Ishikawa (cell line): Measurements from ENCODE around the gene GALNT2.

Experiments used
- NFIC ChIP-seq: IDR thresholded peaks from 2 replicates; pipeline ENCODE4 v1.6.1; 2012
- TF ChIP-seq, protein P1 (sequence below): IDR thresholded peaks from 2 replicates; pipeline ENCODE4 v1.6.1; 2012; ENCODE audit warnings: low read depth, mild to moderate bottlenecking

DNA sequence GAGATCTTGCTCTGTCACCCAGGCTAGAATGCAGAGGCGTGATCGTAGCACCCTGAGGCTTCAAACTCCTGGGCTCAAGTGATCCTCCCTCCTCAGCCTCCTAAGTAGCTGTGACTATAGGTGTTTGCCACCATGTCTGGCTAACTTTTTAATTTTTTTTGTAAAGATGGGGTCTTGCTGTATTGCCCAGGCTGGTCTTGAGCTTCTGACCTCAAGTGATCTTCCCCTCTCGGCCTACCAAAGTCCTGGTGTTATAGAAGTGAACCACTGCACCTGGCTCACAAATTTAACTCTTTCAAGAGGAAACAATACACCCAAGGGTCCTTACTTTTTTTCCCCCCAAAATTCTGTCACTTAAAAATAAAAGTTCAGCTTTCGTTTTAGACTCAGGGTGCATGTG, 62.3 kb downstream of the GALNT2 start:
- no peak for TF ChIP-seq NFIC
- TF ChIP-seq, protein P1, sequence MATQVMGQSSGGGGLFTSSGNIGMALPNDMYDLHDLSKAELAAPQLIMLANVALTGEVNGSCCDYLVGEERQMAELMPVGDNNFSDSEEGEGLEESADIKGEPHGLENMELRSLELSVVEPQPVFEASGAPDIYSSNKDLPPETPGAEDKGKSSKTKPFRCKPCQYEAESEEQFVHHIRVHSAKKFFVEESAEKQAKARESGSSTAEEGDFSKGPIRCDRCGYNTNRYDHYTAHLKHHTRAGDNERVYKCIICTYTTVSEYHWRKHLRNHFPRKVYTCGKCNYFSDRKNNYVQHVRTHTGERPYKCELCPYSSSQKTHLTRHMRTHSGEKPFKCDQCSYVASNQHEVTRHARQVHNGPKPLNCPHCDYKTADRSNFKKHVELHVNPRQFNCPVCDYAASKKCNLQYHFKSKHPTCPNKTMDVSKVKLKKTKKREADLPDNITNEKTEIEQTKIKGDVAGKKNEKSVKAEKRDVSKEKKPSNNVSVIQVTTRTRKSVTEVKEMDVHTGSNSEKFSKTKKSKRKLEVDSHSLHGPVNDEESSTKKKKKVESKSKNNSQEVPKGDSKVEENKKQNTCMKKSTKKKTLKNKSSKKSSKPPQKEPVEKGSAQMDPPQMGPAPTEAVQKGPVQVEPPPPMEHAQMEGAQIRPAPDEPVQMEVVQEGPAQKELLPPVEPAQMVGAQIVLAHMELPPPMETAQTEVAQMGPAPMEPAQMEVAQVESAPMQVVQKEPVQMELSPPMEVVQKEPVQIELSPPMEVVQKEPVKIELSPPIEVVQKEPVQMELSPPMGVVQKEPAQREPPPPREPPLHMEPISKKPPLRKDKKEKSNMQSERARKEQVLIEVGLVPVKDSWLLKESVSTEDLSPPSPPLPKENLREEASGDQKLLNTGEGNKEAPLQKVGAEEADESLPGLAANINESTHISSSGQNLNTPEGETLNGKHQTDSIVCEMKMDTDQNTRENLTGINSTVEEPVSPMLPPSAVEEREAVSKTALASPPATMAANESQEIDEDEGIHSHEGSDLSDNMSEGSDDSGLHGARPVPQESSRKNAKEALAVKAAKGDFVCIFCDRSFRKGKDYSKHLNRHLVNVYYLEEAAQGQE = no peak
